ENCODE data around the gene PSMC3IP. TPM values are rescaled to one million over a fixed set of nuclear protein-coding genes. Genes with fewer than 3 reads are reported as not detected.
A peak's percentile ranks its signal among the peaks of the same experiment; 100 is the strongest.

The PSMC3IP gene
- total RNA-seq, 4 donors from 2014 or later, result 2.3 to 4.0 (median 3.6) TPM

DNA sequence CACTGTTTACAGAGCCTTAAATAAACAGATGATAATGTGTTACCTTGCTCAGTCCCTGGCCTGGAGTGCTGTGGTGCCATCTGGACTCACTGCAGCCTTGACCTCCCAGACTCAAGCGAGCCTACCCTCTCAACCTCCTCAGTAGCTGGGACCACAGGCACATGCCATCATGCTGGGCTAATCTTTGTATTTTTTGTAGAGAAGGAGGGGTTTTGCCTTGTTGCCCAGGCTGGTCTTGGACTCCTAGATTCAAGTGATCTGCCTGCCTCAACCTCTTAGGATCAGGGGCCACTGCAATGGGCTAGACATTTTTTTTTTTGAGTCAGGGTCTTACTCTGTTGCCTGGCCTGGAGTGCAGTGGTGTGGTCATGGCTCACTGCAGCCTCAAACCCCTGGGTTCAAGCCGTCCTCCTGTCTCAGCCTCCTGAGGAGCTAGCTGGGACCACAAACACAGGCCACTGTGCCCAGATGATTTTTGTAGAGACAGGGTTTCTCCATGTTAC lies 46.5 kb downstream of the PSMC3IP start:
- WGBS, result 88% methylated on average over 2 of the region's 2 CpGs
- Histone ChIP-seq H3K27ac (no peak overlapping the region), H3K27me3 (no peaks in the 10 kb centered on the region), H3K4me1 (peaks cover 48% of the 10 kb centered on the region), H3K4me3 (no peak overlapping the region), H3K9me3 (no peaks in the 10 kb centered on the region), H3K36me3 (no peaks in the 10 kb centered on the region)
- TF ChIP-seq POLR2A (IDR thresholded peaks at IDR 0.05), result no peak
- no peak for TF ChIP-seq CTCF (IDR thresholded peaks at IDR 0.05)
- TF ChIP-seq EP300 (IDR thresholded peaks at IDR 0.05), result no peak
- no peak for TF ChIP-seq POLR2AphosphoS5 (IDR thresholded peaks at IDR 0.05)
- DNase-seq (ENCODE audit: low spot score in 2 of 2), result no peak

DNA sequence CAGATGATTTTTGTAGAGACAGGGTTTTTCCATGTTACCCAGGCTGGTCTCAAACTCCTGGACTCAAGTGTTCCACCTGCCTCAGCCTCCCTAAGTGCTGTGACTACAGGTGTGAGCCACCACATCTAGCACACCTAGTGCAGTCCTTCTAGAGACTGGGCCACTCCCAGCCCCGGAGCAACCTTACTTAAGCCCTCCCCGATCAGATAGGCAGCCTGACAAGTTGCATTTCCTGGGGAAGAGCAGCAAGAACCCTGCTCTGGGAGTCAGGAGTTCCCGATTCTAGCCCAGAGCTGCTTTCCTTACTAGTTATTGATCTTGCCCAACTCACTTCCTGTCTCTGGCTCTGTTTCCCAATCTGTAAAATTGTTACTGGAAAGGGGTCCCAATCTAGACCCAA lies 48.5 kb downstream of the PSMC3IP start:
- Histone ChIP-seq H3K27ac (no peak overlapping the region), H3K27me3 (no peaks in the 10 kb centered on the region), H3K36me3 (no peaks in the 10 kb centered on the region), H3K4me1 (peaks cover 45% of the 10 kb centered on the region), H3K9me3 (no peaks in the 10 kb centered on the region), H3K4me3 (no peak overlapping the region)
- 35% methylated on average over 3 of the region's 3 CpGs for WGBS
- TF ChIP-seq EP300 (IDR thresholded peaks at IDR 0.05), result no peak
- no peak for DNase-seq (ENCODE audit: low spot score in 2 of 2)

DNA sequence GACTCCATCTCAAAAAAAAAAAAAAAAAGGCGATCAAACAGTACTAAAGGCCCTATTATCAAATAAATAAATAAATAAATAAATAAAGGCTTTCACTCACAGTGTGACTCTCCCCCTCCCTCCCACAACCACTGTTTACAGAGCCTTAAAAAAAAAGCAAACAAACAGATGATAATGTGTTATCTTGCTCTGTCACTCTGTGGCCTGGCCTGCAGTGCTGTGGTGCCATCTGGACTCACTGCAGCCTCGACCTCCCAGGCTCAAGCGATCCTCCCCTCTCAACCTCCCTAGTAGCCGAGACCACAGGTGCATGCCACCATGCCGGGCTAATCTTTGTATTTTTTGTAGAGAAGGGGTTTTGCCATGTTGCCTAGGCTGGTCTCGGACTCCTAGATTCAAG lies 49.6 kb downstream of the PSMC3IP start:
- Histone ChIP-seq H3K27me3 (no peaks in the 10 kb centered on the region), H3K9me3 (no peaks in the 10 kb centered on the region), H3K27ac (no peak overlapping the region), H3K4me3 (no peak overlapping the region), H3K36me3 (peaks cover 4% of the 10 kb centered on the region), H3K4me1 (peaks cover 45% of the 10 kb centered on the region)
- 87% methylated on average over 6 of the region's 6 CpGs for WGBS
- TF ChIP-seq POLR2AphosphoS5 (IDR thresholded peaks at IDR 0.05) (no peak), CTCF (IDR thresholded peaks at IDR 0.05) (no peak), POLR2A (IDR thresholded peaks at IDR 0.05) (no peak), EP300 (IDR thresholded peaks at IDR 0.05) (no peak)
- DNase-seq (ENCODE audit: low spot score in 2 of 2), result no peak

GRCh38 chr17:42526031-42526444 lies 51.5 kb downstream of the PSMC3IP start:
- no peak for DNase-seq (ENCODE audit: low spot score in 2 of 2)
- no peaks in the 10 kb centered on the region for H3K27me3 ChIP-seq
- no peak overlapping the region for H3K4me3 ChIP-seq
- H3K4me1 ChIP-seq, result peaks cover 51% of the 10 kb centered on the region
- H3K27ac ChIP-seq, result no peak overlapping the region
- no peak for TF ChIP-seq EP300 (IDR thresholded peaks at IDR 0.05)
- TF ChIP-seq POLR2AphosphoS5 (IDR thresholded peaks at IDR 0.05), result no peak
- no peak for TF ChIP-seq POLR2A (IDR thresholded peaks at IDR 0.05)
- TF ChIP-seq CTCF (IDR thresholded peaks at IDR 0.05), result no peak
- no peaks in the 10 kb centered on the region for H3K9me3 ChIP-seq
- H3K36me3 ChIP-seq, result peaks cover 21% of the 10 kb centered on the region
- WGBS, result 37% methylated on average over 6 of the region's 6 CpGs

DNA sequence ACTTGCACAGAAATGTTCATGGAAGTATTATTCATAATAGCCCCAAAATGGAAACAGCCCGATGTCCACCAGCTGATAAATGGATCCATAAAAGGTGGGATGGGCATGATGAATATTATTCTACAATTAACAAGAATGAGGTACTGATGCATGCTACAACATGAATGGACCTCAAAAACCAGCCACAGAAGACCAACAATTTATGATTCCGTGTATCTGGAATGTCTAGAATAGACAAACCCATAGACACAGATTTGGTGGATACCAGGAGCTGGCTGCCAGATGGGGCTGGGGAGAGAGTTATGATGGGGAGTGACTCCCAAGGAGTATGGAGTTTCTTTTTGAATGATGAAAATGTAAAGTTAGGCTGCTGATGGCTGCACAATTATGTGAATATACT lies 52.3 kb downstream of the PSMC3IP start:
- Histone ChIP-seq H3K9me3 (no peaks in the 10 kb centered on the region), H3K4me1 (peaks cover 51% of the 10 kb centered on the region), H3K4me3 (no peak overlapping the region), H3K36me3 (peaks cover 22% of the 10 kb centered on the region), H3K27me3 (no peaks in the 10 kb centered on the region), H3K27ac (no peak overlapping the region)
- no peak for TF ChIP-seq POLR2AphosphoS5 (IDR thresholded peaks at IDR 0.05)
- TF ChIP-seq CTCF (IDR thresholded peaks at IDR 0.05), result no peak
- TF ChIP-seq EP300 (IDR thresholded peaks at IDR 0.05), result no peak
- no peak for TF ChIP-seq POLR2A (IDR thresholded peaks at IDR 0.05)
- no peak for DNase-seq (ENCODE audit: low spot score in 2 of 2)
- WGBS, result 56% methylated on average over 2 of the region's 2 CpGs

DNA sequence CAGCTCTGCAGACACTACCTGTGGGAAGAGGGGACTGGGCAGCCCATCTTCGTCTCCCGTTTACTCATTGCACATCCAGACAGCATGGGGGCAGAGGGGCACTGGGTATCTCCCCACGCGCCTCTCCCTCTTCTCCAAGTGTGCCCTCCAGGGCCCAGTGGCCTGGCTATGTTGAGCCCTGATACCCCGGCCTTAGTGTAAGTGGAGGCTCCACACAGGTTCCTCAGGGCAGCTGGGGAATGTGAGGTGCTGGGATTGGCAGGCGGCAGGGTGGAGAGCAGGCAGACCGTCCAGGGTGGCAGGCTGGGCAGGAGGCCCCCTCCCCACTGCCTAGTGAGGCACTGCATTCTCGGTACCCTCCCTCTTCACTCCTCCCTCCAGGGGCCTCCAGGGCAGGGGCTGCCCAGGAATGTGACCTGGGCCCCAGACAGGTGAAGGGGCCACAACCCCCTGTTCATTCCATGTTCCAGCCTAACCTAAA lies 54.7 kb downstream of the PSMC3IP start:
- Histone ChIP-seq H3K4me3 (no peak overlapping the region), H3K36me3 (peaks cover 22% of the 10 kb centered on the region), H3K27me3 (no peaks in the 10 kb centered on the region), H3K4me1 (peaks cover 66% of the 10 kb centered on the region), H3K9me3 (no peaks in the 10 kb centered on the region), H3K27ac (peak overlapping the region; percentile 87)
- 90% methylated on average over 8 of the region's 8 CpGs for WGBS
- no peak for DNase-seq (ENCODE audit: low spot score in 2 of 2)
- no peak for TF ChIP-seq EP300 (IDR thresholded peaks at IDR 0.05)
- TF ChIP-seq POLR2A (IDR thresholded peaks at IDR 0.05), result no peak

Other genes starting within 250 kb of the PSMC3IP start
- 100 to 1,000 TPM; 144 to 174 (median 152) TPM for gene STAT3, start 189.3 kb downstream of the PSMC3IP start, total RNA-seq
- 100 to 1,000 TPM; 153 to 224 (median 182) TPM for gene CAVIN1, start 154.5 kb downstream of the PSMC3IP start, total RNA-seq
- gene ATP6V0A1, start 118.9 kb downstream of the PSMC3IP start, total RNA-seq, result 100 to 1,000 TPM; 102 to 194 (median 142) TPM
- gene NAGLU, start 41.5 kb downstream of the PSMC3IP start, total RNA-seq, result 10 to 100 TPM; 19.8 to 40.1 (median 30.4) TPM
- 1 to 10 TPM; 1.2 to 8.8 (median 3.2) TPM for gene HSD17B1, start 24.8 kb downstream of the PSMC3IP start, total RNA-seq
- gene COASY, start 15.6 kb downstream of the PSMC3IP start, total RNA-seq, result 10 to 100 TPM; 41.1 to 54.0 (median 46.0) TPM
- 10 to 100 TPM; 34.7 to 62.5 (median 44.3) TPM for gene MLX, start 10.6 kb downstream of the PSMC3IP start, total RNA-seq
- 10 to 100 TPM; 87.9 to 97.0 (median 91.1) TPM for gene RETREG3, start 31.6 kb upstream of the PSMC3IP start, total RNA-seq
- gene TUBG1, start 32.0 kb upstream of the PSMC3IP start, total RNA-seq, result 10 to 100 TPM; 28.6 to 55.3 (median 54.2) TPM
- gene TUBG2, start 81.6 kb upstream of the PSMC3IP start, total RNA-seq, result 10 to 100 TPM; 10.9 to 32.3 (median 12.7) TPM
- 10 to 100 TPM; 38.7 to 58.4 (median 45.3) TPM for gene PLEKHH3, start 99.3 kb upstream of the PSMC3IP start, total RNA-seq
- 1 to 10 TPM in 2 of 4 donors, under 1 TPM in 2; 0.29 to 1.2 (median 0.85) TPM for gene CCR10, start 104.1 kb upstream of the PSMC3IP start, total RNA-seq
- 1 to 10 TPM in 3 of 4 donors, under 1 TPM in 1; 0.79 to 3.3 (median 1.2) TPM for gene CNTNAP1, start 104.8 kb upstream of the PSMC3IP start, total RNA-seq
- 100 to 1,000 TPM in 1 of 4 donors, 10 to 100 TPM in 3; 33.2 to 105 (median 51.0) TPM for gene EZH1, start 167.3 kb upstream of the PSMC3IP start, total RNA-seq
- 10 to 100 TPM in 3 of 4 donors, 1 to 10 TPM in 1; 5.2 to 21.8 (median 14.7) TPM for gene RAMP2, start 183.5 kb upstream of the PSMC3IP start, total RNA-seq
- 10 to 100 TPM; 49.1 to 66.5 (median 59.0) TPM for gene VPS25, start 195.7 kb upstream of the PSMC3IP start, total RNA-seq
- 1 to 10 TPM in 1 of 4 donors, under 1 TPM in 2, not detected in 1; 0.40 to 1.1 (median 0.98) TPM for gene WNK4, start 202.9 kb upstream of the PSMC3IP start, total RNA-seq
- gene COA3, start 221.0 kb upstream of the PSMC3IP start, total RNA-seq, result 10 to 100 TPM; 32.7 to 59.1 (median 49.5) TPM
- under 1 TPM in 1 of 4 donors, not detected in 3; 0.42 TPM for gene CNTD1, start 221.1 kb upstream of the PSMC3IP start, total RNA-seq
- gene BECN1, start 246.6 kb upstream of the PSMC3IP start, total RNA-seq, result 100 to 1,000 TPM in 3 of 4 donors, 10 to 100 TPM in 1; 81.3 to 133 (median 104) TPM

Data from suprapubic skin (tissue), 4 donors.